GM12878 (cell line): ENCODE results near the gene PRMT7. TPM values are rescaled to one million over a fixed set of nuclear protein-coding genes. Genes with fewer than 3 reads are reported as not detected.

Experiments
- ATAC-seq: fragments of 200-7000 bp; cut with Tn5 transposase; 3 replicates; pipeline ENCODE4 v1.9.1; 2020; ENCODE audit warnings: mild to moderate bottlenecking, moderate library complexity
- BruUV-seq: library from RNA; stranded (reverse); fragments of 400-500 nt; replicated peaks from 2 replicates; lab custom pipeline; 2021; lab: Mats Ljungman, UMichigan
- CTCF ChIA-PET: fragments of 300-600 bp; sonication (Branson Sonifier 250); formaldehyde crosslinking; extraction: SDS; loops from one replicate; lab custom pipeline; 2021; ENCODE audit warnings: inconsistent platforms; lab: Yijun Ruan, JAX
- POLR2A ChIA-PET: fragments of 350-600 bp; formaldehyde crosslinking; extraction: SDS; loops from one replicate; lab custom pipeline; 2021; ENCODE audit warnings: inconsistent platforms; lab: Charles Lee
- RAD21 ChIA-PET: fragments of 300-600 bp; sonication (Branson Sonifier 250); formaldehyde crosslinking; loops from one replicate; lab custom pipeline; 2023; ENCODE audit warnings: antibody characterized with exemption; ENCODE audit not compliant: unreplicated experiment; lab: Charles Lee
- SMC1A ChIA-PET: fragments of 300-600 bp; sonication (Branson Sonifier 250); formaldehyde crosslinking; loops from one replicate; lab custom pipeline; 2023; ENCODE audit not compliant: unreplicated experiment, uncharacterized antibody; lab: Charles Lee
- DNase-seq: peaks from one replicate; pipeline ENCODE4 v3.0.0-alpha.2; 2011; ENCODE audit warnings: low read depth, low spot score
- FAIRE-seq: peaks from 3 replicates; lab custom pipeline; 2011; peaks lifted over from hg19 to GRCh38; lab: Jason Lieb, UNC
- H2AFZ ChIP-seq: 2 replicates; pipeline ENCODE4 v1.6.0; 2011; ENCODE audit warnings: low read depth, low read length, control low read depth; ENCODE audit not compliant: control insufficient read depth
- H3K27ac ChIP-seq: 2 replicates; pipeline ENCODE4 v1.5.1; 2011; ENCODE audit warnings: control low read depth; ENCODE audit not compliant: control insufficient read depth, insufficient read depth
- H3K27me3 ChIP-seq, 2 experiments: replicated peaks in 1 of 2; 2 replicates each; pipeline versions ENCODE4 v1.6.0 to v1.6.1; 2011; ENCODE audit warnings: low read length in 1 of 2; ENCODE audit not compliant: control insufficient read depth in 2 of 2, insufficient read depth in 2 of 2
- H3K36me3 ChIP-seq, 2 experiments: 2 replicates each; pipeline ENCODE4 v1.5.1; 2011; ENCODE audit warnings: low read length in 1 of 2; ENCODE audit not compliant: control insufficient read depth in 2 of 2, insufficient read depth in 2 of 2
- H3K4me1 ChIP-seq: 2 replicates; pipeline ENCODE4 v1.6.1; 2011; ENCODE audit warnings: mild to moderate bottlenecking, low read length, moderate library complexity, mixed read lengths; ENCODE audit not compliant: control insufficient read depth, insufficient read depth
- H3K4me2 ChIP-seq: 2 replicates; pipeline ENCODE4 v1.6.0; 2011; ENCODE audit warnings: control low read depth; ENCODE audit not compliant: control insufficient read depth, insufficient read depth
- H3K4me3 ChIP-seq: fragments of 200-600 bp; sonication (generic); 2 replicates; pipeline ENCODE4 v1.5.1; 2016
- H3K79me2 ChIP-seq: 2 replicates; pipeline ENCODE4 v1.6.0; 2011; ENCODE audit warnings: low read length; ENCODE audit not compliant: control insufficient read depth, insufficient read depth
- H3K9ac ChIP-seq: 2 replicates; pipeline ENCODE4 v1.8.0; 2011; ENCODE audit warnings: low read length, control low read depth, mixed read lengths; ENCODE audit not compliant: control insufficient read depth, insufficient read depth
- H3K9me3 ChIP-seq: replicated peaks from 3 replicates; pipeline ENCODE4 v1.5.1; 2011; ENCODE audit warnings: mild to moderate bottlenecking, low read length; ENCODE audit not compliant: control insufficient read depth, insufficient read depth
- H4K20me1 ChIP-seq: 2 replicates; pipeline ENCODE4 v1.6.0; 2011; ENCODE audit not compliant: control insufficient read depth, insufficient read depth
- ESRRA ChIP-seq: IDR thresholded peaks from 2 replicates; pipeline ENCODE4 v1.6.1; 2012; ENCODE audit warnings: mild to moderate bottlenecking, low read length, improper control_type of control experiment
- EZH2 ChIP-seq: IDR thresholded peaks from 2 replicates; pipeline ENCODE4 v1.6.1; 2012; ENCODE audit warnings: low read depth, mild to moderate bottlenecking, control low read depth, inconsistent platforms, low read length, borderline replicate concordance; ENCODE audit not compliant: control insufficient read depth
- HDAC2 ChIP-seq: fragments of 200-600 bp; sonication (generic); IDR thresholded peaks from 2 replicates; pipeline ENCODE4 v1.6.1; 2017
- HDAC6 ChIP-seq: fragments of 200-600 bp; sonication (generic); IDR thresholded peaks from one replicate; pipeline ENCODE4 v1.8.0; 2017; ENCODE audit warnings: antibody characterized with exemption; ENCODE audit not compliant: unreplicated experiment
- SMARCA5 ChIP-seq: fragments of 450-650 bp; IDR thresholded peaks from 2 replicates; pipeline ENCODE4 v1.6.1; 2017; ENCODE audit warnings: mild to moderate bottlenecking
- SPI1 ChIP-seq: IDR thresholded peaks from 2 replicates; pipeline ENCODE4 v1.6.1; 2011; ENCODE audit warnings: low read depth, mild to moderate bottlenecking, low read length, moderate library complexity, borderline replicate concordance; ENCODE audit not compliant: insufficient read depth
- STAT1 ChIP-seq: fragments of 450-650 bp; conservative IDR thresholded peaks from 2 replicates; pipeline ENCODE4 v1.6.1; 2014; ENCODE audit warnings: antibody characterized with exemption, mild to moderate bottlenecking
- WGBS: methylation state at CpG from one replicate; pipeline ENCODE4 v1.1.6; 2016; ENCODE audit warnings: low lambda C conversion rate; ENCODE audit not compliant: insufficient replicate concordance, insufficient coverage; ENCODE audit errors: missing lambda C conversion rate; 5-methylcytosine and 5-hydroxymethylcytosine counted together
- in situ Hi-C: fragments of 300-500 bp; cut with MboI; formaldehyde crosslinking; loops from 9 replicates; pipeline ENCODE4 v1.14.3; 2018; ENCODE audit warnings: mixed read lengths
- intact Hi-C: fragments of 100-400 bp; cut with micrococcal nuclease; formaldehyde crosslinking; loops from one replicate; pipeline ENCODE4 v1.14.2; 2022; ENCODE audit not compliant: unreplicated experiment
- polyA plus RNA-seq, 11 experiments: library from polyadenylated mRNA; depleted of rRNA in 4 of 11; unstranded in 6 of 11; stranded (reverse) in 5 of 11; fragments of >200 nt; fragmentation: Nextera tagmentation in 4 of 11; fragmentation: Illumina TruSeq in 1 of 11; extraction: Ambion mirVana in 4 of 11; extraction: Trizol in 1 of 11; gene quantifications; 1 replicate in 1 of 11; 2 replicates in 10 of 11; pipeline versions ENCODE4 v1.2.1 to v1.2.3, GENCODE V29; 2011 to 2016; ENCODE audit warnings: inconsistent platforms in 2 of 11, missing spikeins in 2 of 11, low read depth in 1 of 11
- total RNA-seq, 4 experiments: library from RNA; depleted of rRNA in 3 of 4; stranded (reverse); fragments of >200 nt in 3 of 4; fragmentation: Illumina TruSeq in 1 of 4; extraction: Trizol in 1 of 4; gene quantifications; 2 replicates each; pipeline versions ENCODE4 v1.2.1 to v1.2.3, GENCODE V29; 2013 to 2021
- TF ChIP-seq, protein P1 (sequence below): fragments of 450-650 bp; IDR thresholded peaks from 2 replicates; pipeline ENCODE4 v1.6.1; 2016; ENCODE audit warnings: mild to moderate bottlenecking

The PRMT7 gene
- total and polyA plus RNA-seq, 10 of the 15 experiments (the other 5 are each of a cell fraction or from before 2014, with no cell fraction given): 5.1 to 56.1 (median 42.0) TPM

DNA sequence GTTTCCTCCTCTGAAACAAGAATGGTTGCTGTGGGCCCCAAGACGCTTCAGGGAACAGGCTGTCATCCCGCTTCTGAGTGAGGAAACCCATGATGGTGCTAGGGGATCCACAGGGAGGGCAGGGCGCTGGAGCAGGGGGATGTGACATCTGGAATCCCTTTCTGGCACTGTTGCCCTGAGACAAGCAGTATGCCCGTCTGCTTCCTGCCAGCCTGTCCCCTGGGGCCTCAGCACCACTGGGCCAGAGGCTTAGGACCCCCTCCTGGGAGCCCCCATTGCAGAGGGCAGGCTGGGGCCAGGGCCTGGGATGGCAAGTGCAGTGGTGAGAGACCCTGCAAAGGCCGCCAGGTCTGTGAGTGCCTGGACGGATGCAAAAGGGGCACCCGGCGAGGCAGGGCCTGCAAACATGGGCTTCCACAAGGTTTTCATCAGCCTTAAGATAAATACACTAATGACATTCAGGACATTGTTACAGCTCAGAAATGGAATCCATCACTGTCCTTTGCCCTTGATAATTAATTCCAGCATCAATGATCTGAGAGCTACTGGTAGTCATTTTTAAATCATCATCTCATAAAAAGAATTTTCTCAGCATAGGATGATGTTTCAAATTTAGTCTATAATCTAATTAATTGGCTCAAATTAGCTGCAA is 51.6 kb downstream of the PRMT7 start (continued):
- TF ChIP-seq, protein P1, sequence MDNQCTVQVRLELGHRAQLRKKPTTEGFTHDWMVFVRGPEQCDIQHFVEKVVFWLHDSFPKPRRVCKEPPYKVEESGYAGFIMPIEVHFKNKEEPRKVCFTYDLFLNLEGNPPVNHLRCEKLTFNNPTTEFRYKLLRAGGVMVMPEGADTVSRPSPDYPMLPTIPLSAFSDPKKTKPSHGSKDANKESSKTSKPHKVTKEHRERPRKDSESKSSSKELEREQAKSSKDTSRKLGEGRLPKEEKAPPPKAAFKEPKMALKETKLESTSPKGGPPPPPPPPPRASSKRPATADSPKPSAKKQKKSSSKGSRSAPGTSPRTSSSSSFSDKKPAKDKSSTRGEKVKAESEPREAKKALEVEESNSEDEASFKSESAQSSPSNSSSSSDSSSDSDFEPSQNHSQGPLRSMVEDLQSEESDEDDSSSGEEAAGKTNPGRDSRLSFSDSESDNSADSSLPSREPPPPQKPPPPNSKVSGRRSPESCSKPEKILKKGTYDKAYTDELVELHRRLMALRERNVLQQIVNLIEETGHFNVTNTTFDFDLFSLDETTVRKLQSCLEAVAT: no peak
- TF ChIP-seq STAT1 (no peak), SPI1 (no peak), SMARCA5 (no peak), EZH2 (no peak)

DNA sequence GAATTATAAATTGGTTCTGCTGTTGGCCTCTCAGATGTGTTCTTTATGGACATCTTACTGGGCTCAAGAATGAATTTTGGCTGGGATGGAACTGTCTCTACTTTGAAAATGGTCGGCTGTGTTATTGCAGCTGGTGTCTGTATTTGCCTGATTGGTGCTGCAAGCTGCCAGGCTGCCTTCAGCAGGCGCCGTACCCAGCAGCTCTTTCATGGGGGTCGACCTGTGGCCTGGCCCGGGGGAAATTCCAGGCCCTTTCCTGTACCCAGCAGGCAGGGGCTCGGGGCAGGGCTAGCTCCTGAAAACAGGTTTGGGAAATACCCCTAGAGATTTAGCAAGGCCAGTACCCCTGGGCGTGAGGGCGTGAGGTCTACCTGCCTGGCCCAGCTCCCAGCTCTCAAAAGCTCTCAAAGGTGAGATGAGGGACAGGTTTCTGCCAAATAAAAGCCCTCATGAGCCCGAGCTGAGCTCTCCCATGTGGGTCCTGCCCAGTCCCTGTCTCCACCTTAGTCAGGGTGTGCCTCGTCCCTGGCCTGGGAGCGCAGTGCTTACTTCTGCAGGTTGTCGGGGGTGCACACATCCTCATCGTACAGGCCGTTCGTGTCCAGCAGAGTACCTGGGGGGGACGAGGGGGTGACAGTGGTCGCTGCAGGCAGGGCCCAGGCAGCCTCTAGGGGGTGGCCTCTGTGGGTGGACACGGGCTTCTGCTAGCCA is 52.3 kb downstream of the PRMT7 start:
- Histone ChIP-seq H3K27me3 (no peaks in the 10 kb centered on the region), H3K4me3 (no peak overlapping the region), H3K27ac (no peak overlapping the region), H2AFZ (no peak overlapping the region), H3K9ac (no peak overlapping the region), H3K36me3 (peaks cover under 1 to 3% of the 10 kb centered on the region in 2 experiments), H3K9me3 (no peaks in the 10 kb centered on the region), H3K4me1 (peaks cover 15% of the 10 kb centered on the region), H3K4me2 (no peak overlapping the region), H3K79me2 (no peaks in the 10 kb centered on the region), H4K20me1 (no peaks in the 10 kb centered on the region)
- POLR2A ChIA-PET: interaction anchor here (0.6 to 1.0 kb wide), 3 partner anchors 52 to 171 kb away, joined by 3 to 4 read pairs (median 4); partner anchors contain the start of genes PRMT7 and SLC7A6OS
- SMC1A ChIA-PET: interaction anchor here (0.8 to 1.3 kb wide), 3 partner anchors 15 to 118 kb away, joined by 3 to 4 read pairs (median 3); partner anchors contain the start of gene PLA2G15
- RAD21 ChIA-PET: interaction anchor here (0.6 kb wide), 1 partner anchor 14 kb away, joined by 3 read pairs; no protein-coding TSS in a partner anchor
- CTCF ChIA-PET: interaction anchor here (0.5 to 1.9 kb wide), 5 partner anchors 19 to 165 kb away, joined by 3 to 6 read pairs (median 4); no protein-coding TSS in a partner anchor
- in situ Hi-C loops: no loop called here
- 46% methylated on average over 18 of the region's 18 CpGs for WGBS
- intact Hi-C loops: no loop called here
- FAIRE-seq (no peak), ATAC-seq (no peak), DNase-seq (no peak)
- no TSS peak for BruUV-seq
- TF ChIP-seq HDAC6 (no peak), HDAC2 (no peak), ESRRA (no peak)
